GM19328 (cell line): Measurements from ENCODE around the gene NOXA1.

Source experiments
- ATAC-seq: cut with Tn5 transposase; IDR thresholded peaks from one replicate; pipeline ENCODE4 v1.9.1; 2021; ENCODE audit warnings: mild to moderate bottlenecking, moderate library complexity; ENCODE audit not compliant: unreplicated experiment

Gene NOXA1

DNA sequence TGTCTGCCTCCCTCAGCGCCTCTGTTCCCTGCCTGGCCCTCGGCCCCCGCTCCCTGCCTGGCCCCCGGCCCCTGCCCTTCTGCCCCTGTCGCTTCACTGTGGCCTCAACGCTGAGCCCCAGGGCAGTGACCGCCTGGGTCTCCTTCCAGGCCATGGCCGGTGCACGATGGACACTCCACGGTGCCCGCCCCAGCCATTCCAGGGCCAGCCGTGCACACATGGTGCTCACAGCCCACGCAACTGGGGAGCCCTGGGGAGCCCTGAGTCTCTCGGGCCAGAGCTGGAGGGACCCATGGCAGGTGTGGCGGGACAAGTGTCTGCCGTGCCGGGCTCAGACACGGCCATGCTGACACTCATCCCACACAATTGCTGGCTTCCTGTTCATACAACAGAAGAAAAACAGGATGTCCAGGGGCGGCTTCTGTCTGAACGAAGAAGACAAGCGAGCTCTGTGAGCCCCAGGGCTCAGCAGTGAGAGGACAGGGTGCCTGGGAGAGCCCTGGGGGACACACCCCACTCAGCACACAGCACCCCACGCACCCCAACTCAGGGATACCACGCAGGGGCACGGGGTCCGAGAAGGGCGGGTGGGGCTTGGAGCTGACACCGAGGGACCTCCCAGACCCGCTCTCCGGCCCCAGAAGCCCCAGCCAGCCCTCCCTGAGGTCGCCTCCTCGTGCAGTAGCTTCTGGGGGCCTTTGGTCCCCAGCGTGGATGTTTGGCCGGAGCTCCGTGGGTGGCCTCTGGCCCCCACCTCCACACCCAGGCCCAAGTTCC is 35.9 kb upstream of the NOXA1 start:
- ATAC-seq = no peak

DNA sequence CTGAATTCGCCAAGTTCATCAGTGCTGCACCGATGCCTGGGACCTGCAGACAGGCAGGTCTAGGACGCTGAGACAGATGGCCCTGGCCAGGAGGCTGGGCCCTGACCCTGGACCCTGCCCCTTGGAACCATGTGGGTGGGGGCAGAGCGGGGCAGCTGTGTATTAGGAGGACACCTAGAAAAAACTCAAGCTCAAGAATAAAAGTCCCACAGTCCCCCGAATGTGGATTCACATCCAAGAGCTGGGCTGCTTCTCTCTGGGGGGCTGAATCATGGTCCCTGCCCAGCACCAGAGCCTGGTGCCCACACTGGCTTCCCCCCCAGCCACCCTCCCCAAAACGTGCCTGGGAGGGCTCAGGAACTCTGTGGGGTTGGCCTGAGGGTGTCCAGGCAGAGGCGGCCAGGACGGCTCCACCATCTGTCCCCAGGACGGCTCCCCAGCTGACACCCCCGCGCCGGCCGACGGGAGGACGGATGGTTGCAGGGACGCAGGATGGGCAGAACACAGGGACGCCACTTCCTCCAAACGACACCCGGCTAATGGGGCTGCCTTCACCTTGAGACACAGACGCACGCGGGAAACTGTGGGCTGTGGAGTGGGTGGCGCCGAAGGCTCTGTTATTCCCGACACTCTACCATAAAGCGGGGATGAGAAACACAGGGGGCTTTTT is 35.2 kb upstream of the NOXA1 start:
- no peak for ATAC-seq

- ATAC-seq = no peak
Measured at GRCh38 chr9:137388589-137389427, 34.4 kb upstream of the NOXA1 start.

DNA sequence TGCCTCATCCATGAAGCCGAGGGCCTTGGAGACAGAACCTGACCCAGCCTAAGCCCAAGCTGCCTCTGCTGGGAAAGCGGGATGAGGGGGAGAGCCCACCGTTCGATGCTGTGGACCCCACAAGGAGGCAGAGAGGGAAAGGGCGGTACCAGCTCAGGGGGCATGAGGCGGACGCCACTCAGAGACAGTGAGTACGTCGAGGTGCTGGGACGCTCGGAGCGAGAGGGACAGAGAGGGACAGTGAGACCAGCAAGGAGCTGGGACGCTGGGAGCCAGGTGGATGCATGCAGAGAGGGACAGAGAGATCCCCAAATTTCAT is 33.8 kb upstream of the NOXA1 start:
- ATAC-seq = no peak

- no peak for ATAC-seq
Measured at GRCh38 chr9:137390553-137391410, 32.4 kb upstream of the NOXA1 start.

DNA sequence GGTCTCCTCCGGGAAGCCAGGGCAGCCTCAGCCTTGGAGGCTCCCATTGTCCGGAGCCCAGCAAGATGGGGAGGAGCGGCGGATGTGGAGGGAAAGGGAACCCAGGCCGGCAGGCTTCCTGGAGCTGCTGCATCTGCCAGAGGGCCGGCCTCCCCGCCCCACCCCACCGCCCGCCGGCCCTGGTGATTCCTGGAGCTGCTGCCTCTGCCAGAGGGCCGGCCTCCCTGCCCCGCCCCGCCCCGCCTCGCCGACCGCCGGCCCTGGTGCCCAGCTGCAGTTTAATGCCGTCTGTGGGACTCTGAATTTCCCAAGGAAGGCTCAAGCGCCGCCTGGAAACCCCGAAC is 31.8 kb upstream of the NOXA1 start:
- no peak for ATAC-seq

GRCh38 chr9:137392232-137393007 is 30.8 kb upstream of the NOXA1 start:
- ATAC-seq = no peak

GRCh38 chr9:137393176-137394150 is 29.7 kb upstream of the NOXA1 start:
- no peak for ATAC-seq

DNA sequence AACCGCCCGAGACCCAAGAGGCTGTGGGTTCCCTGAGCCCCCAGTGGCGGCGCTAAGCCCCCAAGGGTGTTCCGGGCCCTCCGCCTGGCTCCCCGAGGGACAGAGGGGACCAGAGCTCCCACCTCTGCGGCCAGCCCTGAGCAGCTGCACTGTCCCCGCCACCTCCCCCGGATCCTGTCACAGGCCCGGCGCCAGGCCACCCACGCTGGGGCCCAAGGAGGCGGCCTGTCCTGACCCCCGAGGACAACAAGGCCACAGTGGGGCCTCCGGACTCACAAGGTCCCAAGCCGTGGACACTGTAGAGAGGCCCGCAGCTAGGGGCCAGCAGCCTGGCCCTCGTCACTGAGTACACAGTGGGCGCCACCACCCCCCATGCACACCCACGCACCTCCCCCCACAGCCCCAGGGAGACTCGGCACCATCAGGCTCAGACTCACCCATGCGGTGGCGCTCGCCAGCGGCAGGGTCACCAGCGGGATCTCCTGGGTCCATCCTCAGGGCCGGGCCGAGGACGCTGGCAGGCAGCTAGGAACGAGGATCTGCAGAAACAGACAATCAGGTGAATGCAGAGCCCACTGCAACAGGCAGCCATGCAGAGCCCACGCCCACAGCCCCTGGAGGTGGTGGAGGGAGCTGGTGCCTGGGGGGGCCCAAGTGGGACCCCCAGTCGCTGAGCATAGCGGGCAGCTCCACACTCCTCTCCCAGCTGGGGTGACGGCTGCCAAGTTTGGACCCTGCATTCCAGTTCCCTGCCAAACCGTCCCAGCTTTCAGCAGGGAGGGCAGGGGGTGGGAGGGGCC is 28.1 kb upstream of the NOXA1 start:
- ATAC-seq = no peak

DNA sequence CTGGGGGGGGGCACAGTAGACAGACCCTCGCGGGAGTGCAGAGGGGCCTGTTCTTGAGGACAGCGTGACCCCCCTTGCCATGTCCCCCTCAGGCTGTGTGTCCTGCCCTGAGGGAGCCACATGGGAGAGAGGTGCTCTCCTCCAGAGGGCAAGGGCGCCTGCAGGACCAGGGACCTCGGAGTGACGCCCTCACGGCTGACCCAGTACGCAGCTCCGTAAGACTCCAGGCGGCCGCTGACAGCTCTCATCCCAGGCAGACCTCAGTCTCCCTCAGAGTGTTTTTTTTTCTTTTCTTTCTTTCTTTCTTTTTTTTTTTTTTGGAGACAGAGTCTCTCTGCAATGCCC is 27.6 kb upstream of the NOXA1 start:
- no peak for ATAC-seq

DNA sequence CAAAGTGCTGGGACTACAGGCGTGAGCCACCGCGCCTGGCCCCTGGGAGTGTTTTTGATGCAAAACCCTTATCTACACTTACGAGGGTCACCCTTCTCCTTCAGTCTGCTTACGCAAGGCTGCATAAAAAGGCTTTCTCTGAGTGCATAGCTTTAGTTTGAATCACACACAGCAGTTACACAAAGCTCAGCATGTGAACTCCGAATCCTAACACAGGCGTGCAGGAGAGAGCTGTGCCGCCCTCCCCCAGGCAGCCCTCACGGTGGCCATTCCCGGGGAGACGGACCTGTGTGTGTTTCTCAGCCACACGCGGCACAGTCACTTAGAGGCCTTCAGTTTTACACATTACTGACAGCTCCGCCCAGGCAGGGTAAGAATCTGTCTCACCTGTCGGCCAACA is 27.0 kb upstream of the NOXA1 start:
- no peak for ATAC-seq

GRCh38 chr9:137396634-137397367 is 26.4 kb upstream of the NOXA1 start:
- no peak for ATAC-seq

- ATAC-seq = no peak
Measured at GRCh38 chr9:137397675-137398423, 25.3 kb upstream of the NOXA1 start.

- ATAC-seq = no peak
Measured at GRCh38 chr9:137398561-137399468, 24.4 kb upstream of the NOXA1 start.

DNA sequence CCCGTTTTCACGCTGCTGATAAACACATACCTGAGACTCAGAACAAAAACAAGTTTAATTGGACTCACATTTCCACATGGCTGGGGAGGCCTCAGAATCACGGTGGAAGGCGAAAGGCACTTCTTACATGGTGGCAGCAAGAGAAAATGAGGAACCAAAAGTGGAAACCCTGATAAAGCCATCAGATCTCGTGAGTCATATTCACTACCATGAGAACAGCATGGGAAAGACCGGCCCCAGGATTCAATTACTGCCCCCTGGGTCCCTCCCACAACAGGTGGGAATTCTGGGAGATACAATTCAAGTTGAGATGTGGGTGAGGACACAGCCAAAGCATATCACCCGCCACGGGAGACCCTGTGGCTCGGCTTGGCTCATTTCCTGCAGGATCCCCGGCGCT is 20.4 kb upstream of the NOXA1 start:
- ATAC-seq = no peak

- no peak for ATAC-seq
Measured at GRCh38 chr9:137403269-137403668, 19.9 kb upstream of the NOXA1 start.
